SIG-M5 treated with dmso at 0.1 percent for 504 hours (cell line): ENCODE data around the gene HGFAC.

Source experiments
- DNase-seq: peaks from one replicate; lab custom pipeline; 2025; ENCODE audit not compliant: unreplicated experiment; lab: John Stamatoyannopoulos, UW

Gene HGFAC

DNA sequence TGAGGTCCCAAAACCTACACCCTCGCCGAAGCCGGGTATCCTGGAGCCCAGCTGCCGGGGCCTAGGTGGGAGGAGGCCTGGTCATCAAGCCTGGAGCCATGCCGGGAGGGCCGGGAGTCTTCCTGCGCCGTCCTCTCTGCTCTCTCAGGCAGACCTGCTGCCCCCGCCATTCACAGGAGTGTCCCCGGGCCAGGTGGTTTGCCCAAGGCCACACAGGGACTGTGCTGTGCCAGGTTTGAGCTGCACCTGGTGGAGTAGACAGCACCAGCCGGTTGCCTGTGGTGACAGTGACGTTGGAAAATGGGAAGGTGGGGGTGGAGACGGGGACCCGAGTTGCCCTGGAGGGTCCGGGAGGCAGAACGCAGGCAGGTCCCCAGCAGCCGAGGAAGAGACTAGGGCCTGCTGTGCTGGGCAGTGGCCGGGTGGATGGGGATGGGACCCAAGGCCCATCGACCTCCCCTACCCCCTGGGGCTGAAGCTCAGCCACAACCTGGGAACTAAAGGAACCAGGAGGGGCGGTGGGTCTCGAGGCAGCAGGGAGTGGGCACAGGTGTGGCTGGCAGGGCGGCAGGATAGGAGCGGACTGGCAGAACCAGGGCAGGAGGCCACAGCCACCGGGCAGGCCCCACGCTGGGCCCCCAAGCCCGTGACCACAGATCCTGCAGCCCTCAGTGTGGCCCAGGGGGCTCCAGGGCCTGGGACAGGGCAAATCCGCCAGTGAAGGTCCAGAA, 30.8 kb downstream of the HGFAC start:
- DNase-seq, result no peak

- no peak for DNase-seq
These were observed 31.6 kb downstream of the HGFAC start for GRCh38 chr4:3473181-3473950.

- no peak for DNase-seq
These were observed 32.4 kb downstream of the HGFAC start for GRCh38 chr4:3473996-3474765.

DNA sequence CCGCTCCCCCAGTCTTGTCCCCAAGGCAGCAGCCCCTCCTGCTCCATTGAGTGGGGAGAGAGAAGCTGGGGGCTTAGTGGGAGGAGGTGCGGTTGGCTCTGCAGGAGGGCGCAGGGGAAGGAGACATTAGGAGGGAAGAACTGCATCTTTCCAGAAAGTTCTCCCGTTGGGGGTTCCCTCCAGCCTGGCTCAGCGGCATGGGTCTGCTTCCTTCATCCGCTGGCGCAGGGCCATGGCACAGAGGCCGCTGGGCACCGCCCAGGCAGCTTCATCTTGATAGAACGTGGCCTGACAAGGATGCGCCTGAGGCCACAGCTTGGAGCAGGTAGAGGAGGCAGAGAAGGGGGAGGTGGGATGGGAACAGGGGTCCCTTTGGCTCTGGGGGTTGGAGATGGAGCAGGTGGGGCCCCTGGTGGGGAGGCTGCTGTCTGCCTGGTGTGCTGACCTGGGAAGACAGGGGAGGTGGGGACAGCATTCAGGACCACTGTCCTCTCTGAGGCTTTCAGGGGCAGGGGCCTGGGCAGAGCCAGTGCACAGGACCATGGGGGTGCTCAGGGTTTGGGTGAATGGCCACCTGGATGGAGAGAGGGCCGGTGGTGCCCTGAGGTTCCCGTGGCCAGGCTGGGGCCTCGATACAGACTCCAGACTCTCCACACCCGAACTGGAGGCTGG, 33.4 kb downstream of the HGFAC start:
- no peak for DNase-seq

GRCh38 chr4:3475713-3476260, 34.0 kb downstream of the HGFAC start:
- DNase-seq, result no peak

DNA sequence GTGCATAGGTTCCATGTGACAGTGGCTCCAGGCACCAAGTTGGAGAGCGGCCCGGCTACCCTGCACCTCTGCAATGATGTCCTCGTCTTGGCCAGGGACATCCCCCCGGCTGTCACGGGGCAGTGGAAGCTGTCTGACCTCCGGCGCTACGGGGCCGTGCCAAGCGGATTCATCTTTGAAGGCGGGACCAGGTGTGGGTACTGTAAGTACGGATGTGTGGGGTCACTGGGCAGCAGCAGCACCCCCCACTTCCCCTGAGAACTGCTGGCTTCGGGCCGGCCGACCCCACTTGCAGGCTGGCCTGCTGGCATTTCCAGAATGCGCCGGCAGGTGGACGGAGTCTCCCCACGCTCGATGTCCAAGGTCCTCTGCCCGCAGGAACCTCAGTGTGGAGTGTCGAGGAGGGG, 34.6 kb downstream of the HGFAC start:
- DNase-seq, result no peak

DNA sequence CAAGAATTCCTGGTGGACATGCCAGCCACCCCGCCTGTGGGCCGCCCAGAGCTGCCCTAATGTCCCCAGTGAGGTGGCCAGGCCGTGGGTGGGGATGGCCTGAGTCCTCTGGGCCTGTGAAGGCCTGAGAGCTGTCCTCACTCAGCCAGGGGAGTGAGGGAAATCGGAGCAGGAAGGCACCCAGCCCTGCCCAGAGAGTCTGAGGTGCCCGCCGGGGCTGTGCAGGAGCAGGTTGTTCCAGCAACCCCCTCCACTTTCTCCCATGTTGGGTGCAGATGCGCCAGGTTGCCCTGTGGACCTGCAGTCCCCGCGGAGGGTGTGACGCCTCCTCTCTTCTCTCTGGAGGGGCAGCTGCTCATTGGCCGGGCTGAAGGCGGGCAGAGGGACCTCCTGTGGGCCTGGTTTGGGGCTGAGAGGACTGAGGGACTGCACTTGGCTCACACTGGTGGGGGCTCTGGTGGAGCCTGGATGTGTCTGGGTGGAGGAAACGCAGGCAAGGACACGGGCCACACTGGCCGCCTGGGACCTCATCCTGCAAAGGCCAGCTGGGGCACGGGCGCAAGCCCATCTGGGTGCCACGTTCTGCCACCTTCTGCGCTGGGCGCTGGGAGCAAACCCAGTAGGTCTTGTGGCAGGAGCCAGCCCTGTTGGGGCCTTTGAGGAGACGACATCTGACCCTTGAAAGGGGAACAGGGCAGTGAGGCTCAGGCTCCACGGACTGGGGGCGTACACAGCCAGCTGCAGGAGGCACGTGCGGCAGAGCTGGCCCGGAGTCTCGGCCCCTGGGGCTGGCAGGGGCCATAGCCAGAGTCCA, 35.4 kb downstream of the HGFAC start:
- no peak for DNase-seq

GRCh38 chr4:3477750-3478430, 36.1 kb downstream of the HGFAC start:
- no peak for DNase-seq

- DNase-seq, result no peak
These were observed 36.9 kb downstream of the HGFAC start for GRCh38 chr4:3478446-3479357.

GRCh38 chr4:3479358-3480101, 37.8 kb downstream of the HGFAC start:
- no peak for DNase-seq

GRCh38 chr4:3480528-3481112, 38.9 kb downstream of the HGFAC start:
- peak; percentile 49 for DNase-seq

DNA sequence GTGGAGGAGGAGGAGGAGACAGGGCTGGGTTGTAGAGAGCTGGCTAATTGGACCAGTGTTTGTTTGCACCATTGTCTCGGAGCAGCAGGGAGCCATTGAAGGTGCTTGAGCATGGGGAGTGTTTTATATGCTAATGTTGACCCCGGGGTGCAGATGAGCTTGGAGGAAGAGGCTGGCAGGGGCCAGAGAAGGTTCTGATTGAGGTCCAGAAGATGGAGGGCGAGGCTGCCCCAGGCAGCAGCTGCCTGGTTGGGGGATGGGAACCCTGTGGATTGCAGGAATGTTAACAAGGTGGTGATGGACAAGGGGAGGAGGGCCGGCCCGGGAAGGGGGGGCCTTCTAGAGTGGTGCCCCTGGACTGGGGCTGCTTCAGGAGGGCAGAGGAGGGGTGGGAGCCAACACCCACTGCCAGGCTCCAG, 39.4 kb downstream of the HGFAC start:
- DNase-seq, result no peak

DNA sequence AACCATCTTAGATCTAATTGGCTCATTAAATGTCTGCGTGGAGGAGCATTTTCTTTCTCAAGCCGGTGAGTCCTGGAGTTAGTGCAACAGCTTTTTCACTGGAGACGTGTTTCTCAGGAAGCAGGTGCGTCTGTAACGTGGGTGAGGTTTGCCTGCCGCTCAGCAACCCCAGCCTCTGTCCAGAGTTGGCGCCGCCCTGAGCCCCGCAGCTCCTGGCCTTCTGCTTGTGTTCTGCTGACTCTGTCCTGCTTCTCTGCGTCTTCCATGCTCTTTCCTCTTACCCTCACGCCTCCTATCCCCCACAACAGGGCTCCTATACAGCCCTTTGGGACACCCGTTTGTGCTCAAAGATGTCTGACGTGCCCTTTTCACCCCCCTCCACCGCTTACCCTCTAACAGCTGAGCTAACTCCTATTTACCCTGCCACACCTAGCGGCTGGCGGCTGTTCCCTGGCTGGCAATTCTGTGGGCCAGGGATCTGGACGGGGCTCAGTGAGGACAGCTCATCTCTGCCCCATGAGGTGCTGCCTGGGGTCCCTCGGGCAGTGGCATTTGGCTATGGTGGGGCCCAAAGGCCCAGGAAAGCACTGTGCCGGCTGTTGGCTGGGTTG, 40.1 kb downstream of the HGFAC start:
- no peak for DNase-seq

DNA sequence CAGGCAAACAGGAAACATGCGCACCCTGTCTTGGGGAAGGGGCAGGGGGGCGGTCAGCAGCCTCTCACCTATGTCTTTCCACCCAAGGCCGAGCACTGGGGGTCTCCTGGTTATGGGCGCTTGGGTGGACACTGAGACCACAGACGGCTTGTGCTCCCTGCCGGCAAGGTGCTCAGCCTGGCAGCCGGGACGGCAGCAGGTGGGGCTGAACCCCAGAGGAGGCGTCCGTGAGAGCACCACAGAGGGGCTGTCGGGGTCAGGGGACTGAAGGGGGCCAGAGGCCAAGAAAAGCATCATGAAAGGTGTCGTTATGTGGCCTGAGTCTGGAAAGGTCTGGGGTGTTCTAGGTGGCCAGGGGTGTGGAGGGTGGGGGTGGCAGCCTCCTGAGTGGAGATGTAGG, 40.9 kb downstream of the HGFAC start:
- no peak for DNase-seq

DNA sequence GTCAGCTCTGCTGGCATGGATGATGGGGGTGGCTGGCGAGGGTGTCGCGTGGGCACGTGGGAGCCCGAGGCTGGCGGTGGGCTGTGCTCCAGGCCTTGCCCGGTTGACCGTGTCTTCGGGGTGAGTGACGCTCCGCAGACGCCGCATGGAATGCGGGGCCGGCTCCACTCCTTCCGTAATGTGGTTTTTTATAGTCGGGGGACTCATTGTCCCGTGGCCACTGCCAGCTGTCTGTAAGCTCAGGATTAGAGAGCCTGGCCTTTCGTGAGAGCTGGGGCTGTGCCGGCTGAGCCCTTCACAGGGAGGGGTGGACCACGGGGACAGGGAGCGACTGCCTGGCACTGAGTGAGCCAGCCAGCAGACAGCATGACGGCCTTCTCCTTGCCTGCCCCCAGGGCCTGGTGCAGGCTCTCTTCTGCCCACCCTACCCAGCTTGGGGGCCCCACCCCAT, 41.7 kb downstream of the HGFAC start:
- no peak for DNase-seq

DNA sequence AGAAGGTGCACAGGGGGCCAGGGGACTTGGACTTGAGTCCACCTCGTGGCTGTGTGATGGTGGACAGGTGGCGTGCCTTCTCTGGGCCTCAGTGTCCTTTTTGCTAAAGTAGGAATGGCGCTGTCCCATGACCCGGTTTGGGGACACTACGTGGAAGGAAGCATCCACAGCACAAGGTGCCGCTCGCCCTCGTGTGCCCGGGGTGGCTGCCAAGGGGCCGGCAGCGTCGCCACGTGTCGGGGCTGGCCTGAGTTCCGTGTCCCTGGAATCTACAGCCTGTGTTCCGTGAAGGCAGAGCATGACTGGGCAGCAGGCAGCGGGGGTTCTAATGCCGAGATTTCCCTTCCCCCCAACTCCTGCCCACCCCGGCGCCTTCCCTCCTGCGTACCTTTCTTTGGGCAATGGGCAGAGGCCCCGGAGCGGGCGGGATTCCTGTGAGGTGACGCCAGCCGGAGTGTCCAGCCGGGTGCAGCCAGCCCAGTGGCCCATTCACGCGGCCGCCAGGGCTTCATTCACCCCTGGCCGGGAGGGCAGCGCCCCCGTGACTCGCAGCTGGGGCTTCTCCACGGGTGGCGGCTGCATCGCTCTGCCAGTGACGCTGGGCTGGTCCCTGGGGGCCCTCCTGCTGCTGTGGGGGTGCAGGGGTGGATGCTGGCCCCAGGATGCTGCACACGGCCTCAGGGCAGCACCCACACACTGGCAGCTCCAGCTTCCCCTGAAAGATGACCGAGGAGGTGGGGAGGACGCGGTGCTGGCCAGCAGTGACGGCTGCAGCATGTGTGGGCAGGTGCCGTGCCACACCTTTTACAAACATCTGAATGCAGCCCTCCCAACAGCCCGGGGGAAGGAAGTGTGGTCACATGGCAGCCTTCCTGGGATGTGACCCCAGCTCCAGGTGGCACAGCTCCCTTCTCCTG, 42.5 kb downstream of the HGFAC start:
- peak; percentile 49 for DNase-seq
